HFF-Myc (cell line): Measurements from ENCODE around the gene AGBL1.

Experiments
- DNase-seq: peaks from one replicate; pipeline ENCODE4 v3.0.0-alpha.2; 2011; ENCODE audit warnings: low read depth; ENCODE audit errors: extremely low read depth
- H3K4me3 ChIP-seq: replicated peaks from 2 replicates; pipeline ENCODE4 v1.5.1; 2011; ENCODE audit warnings: low read depth, mild to moderate bottlenecking, control low read depth, low read length
- CTCF ChIP-seq: IDR thresholded peaks from 2 replicates; pipeline ENCODE4 v1.5.1; 2012; ENCODE audit warnings: mild to moderate bottlenecking, low read depth, low read length, control low read depth; ENCODE audit errors: missing control alignments

The AGBL1 gene

GRCh38 chr15:86079508-86080266 is at the start of gene AGBL1:
Gene AGBL1, plus strand, starts transcription at chr15:86079871.
- TF ChIP-seq CTCF: no peak
- no peak within 1 kb of the TSS for H3K4me3 ChIP-seq
- no peak for DNase-seq

- no peak for DNase-seq
- H3K4me3 ChIP-seq: no peak overlapping the region
- no peak for TF ChIP-seq CTCF
Measured at GRCh38 chr15:86034904-86035303, 44.8 kb upstream of the AGBL1 start.

DNA sequence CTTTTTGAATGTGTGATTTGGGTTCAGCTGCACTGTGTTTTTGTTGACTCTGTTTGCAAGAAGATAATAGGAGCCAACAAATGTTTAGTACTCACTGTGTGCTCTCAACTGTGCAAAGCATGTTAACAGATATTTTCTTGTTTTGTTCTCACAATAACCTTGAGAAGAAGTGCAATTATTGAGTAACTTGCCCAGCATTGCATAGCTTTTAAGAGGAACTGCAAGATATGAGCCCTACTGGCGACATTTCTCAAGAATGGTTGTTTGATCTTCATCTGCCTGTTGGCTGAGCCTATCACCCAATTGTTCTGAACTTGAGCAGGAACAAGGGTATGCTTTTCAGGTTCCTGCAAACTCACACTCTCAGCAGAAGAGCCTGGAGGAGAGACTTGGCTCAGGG is 43.4 kb upstream of the AGBL1 start:
- H3K4me3 ChIP-seq: no peak overlapping the region
- no peak for TF ChIP-seq CTCF
- DNase-seq: no peak

DNA sequence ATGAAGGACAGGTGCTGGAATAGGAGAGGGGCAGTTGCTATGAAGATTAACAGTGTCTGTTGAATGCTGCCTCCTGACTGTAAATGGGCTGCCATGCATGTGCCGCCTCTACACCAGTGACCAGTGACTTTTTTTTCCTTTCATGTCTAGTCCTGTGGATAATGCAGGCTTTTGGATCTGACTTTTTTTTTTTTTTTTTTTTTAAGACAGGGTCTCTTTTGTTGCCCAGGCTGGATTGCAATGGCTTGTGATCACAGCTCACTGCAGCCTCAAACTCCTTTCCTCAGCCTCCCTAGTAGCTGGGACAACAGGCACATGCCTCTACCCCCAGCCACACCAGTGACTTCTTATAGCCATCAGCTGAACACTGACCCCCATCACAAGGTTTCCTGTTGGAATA is 41.2 kb upstream of the AGBL1 start:
- H3K4me3 ChIP-seq: no peak overlapping the region
- no peak for DNase-seq
- no peak for TF ChIP-seq CTCF

- no peak overlapping the region for H3K4me3 ChIP-seq
- no peak for TF ChIP-seq CTCF
- DNase-seq: no peak
Measured at GRCh38 chr15:86040356-86041033, 39.2 kb upstream of the AGBL1 start.

DNA sequence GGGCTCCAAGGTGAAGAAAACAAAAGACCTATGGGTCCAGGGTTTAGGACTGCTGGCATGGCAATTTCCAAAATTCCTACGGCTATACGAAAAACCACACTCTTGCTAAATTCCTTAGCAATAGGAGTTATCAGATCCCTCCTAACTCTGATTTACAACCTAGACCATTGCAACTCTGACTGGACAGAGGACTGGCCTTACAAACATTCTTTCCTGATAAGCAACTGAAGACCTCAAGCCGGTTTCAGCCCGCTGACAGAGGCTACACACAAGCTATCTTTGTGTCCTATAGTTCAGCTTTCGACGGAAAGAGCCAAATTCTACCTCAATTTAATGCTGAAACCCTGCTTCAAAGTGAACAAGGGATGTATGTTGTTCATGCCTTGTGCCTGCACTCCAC is 38.3 kb upstream of the AGBL1 start:
- no peak for TF ChIP-seq CTCF
- no peak for DNase-seq
- no peak overlapping the region for H3K4me3 ChIP-seq
